HepG2 (cell line): ENCODE data around the gene PRKAR1A. TPM values are rescaled to one million over a fixed set of nuclear protein-coding genes. Genes with fewer than 3 reads are reported as not detected.

Experiments
- DPF2 ChIP-seq: sonication (generic); formaldehyde crosslinking; IDR thresholded peaks from 2 replicates; pipeline ENCODE4 v1.4.0; 2020; ENCODE audit warnings: mild to moderate bottlenecking, low read depth, missing genetic modification reagents, borderline replicate concordance
- GFI1 ChIP-seq: sonication (generic); formaldehyde crosslinking; IDR thresholded peaks from 2 replicates; pipeline ENCODE4 v1.5.0; 2020; ENCODE audit warnings: missing genetic modification reagents, mild to moderate bottlenecking, borderline replicate concordance
- HIVEP1 ChIP-seq: sonication (generic); formaldehyde crosslinking; IDR thresholded peaks from 2 replicates; pipeline ENCODE4 v1.4.0; 2020; ENCODE audit warnings: mild to moderate bottlenecking, missing genetic modification reagents
- JUNB ChIP-seq: sonication (generic); formaldehyde crosslinking; IDR thresholded peaks from 2 replicates; pipeline ENCODE4 v1.8.0; 2022; ENCODE audit warnings: missing genetic modification reagents, mild to moderate bottlenecking, borderline replicate concordance
- MAFF ChIP-seq: IDR thresholded peaks from 2 replicates; pipeline ENCODE4 v1.6.1; 2011; ENCODE audit warnings: low read depth, low read length, improper control_type of control experiment
- NAIF1 ChIP-seq: sonication (generic); formaldehyde crosslinking; IDR thresholded peaks from 2 replicates; pipeline ENCODE4 v1.5.0; 2020; ENCODE audit warnings: mild to moderate bottlenecking, missing genetic modification reagents, borderline replicate concordance
- NFRKB ChIP-seq: fragments of 450-650 bp; IDR thresholded peaks from 2 replicates; pipeline ENCODE4 v1.6.1; 2017
- NR1H2 ChIP-seq: sonication (generic); formaldehyde crosslinking; IDR thresholded peaks from 2 replicates; pipeline ENCODE4 v1.8.1; 2022; ENCODE audit warnings: low read depth, missing genetic modification reagents, borderline replicate concordance
- PHF21A ChIP-seq: sonication (generic); formaldehyde crosslinking; IDR thresholded peaks from 2 replicates; pipeline ENCODE4 v1.5.0; 2020; ENCODE audit warnings: mild to moderate bottlenecking, missing genetic modification reagents
- RBM39 ChIP-seq: fragments of 200-400 bp; formaldehyde crosslinking; IDR thresholded peaks from one replicate; pipeline ENCODE4 v1.6.1; 2018; ENCODE audit warnings: antibody characterized with exemption, mild to moderate bottlenecking, low read depth, low read length; ENCODE audit not compliant: poor library complexity, severe bottlenecking
- SNRNP70 ChIP-seq: fragments of 200-400 bp; formaldehyde crosslinking; IDR thresholded peaks from 2 replicates; pipeline ENCODE4 v1.6.1; 2017; ENCODE audit warnings: mild to moderate bottlenecking, low read depth, low read length, moderate library complexity
- TEAD3 ChIP-seq: optimal IDR thresholded peaks from 2 replicates; pipeline ENCODE3; 2016; ENCODE audit warnings: borderline replicate concordance
- THYN1 ChIP-seq: sonication (generic); formaldehyde crosslinking; IDR thresholded peaks from 2 replicates; pipeline ENCODE4 v1.8.1; 2023; ENCODE audit warnings: low read depth, mild to moderate bottlenecking, moderate library complexity, missing genetic modification reagents, borderline replicate concordance
- ZNF224 ChIP-seq: sonication (generic); formaldehyde crosslinking; IDR thresholded peaks from 2 replicates; pipeline ENCODE4 v1.5.0; 2020; ENCODE audit warnings: mild to moderate bottlenecking, missing genetic modification reagents
- ZNF232 ChIP-seq: sonication (generic); formaldehyde crosslinking; IDR thresholded peaks from 2 replicates; pipeline ENCODE4 v1.4.0; 2020; ENCODE audit warnings: missing genetic modification reagents, borderline replicate concordance
- ZNF235 ChIP-seq: sonication (generic); formaldehyde crosslinking; IDR thresholded peaks from 2 replicates; pipeline ENCODE4 v1.8.1; 2023; ENCODE audit warnings: mild to moderate bottlenecking, missing genetic modification reagents, borderline replicate concordance
- ZNF263 ChIP-seq: sonication (generic); formaldehyde crosslinking; IDR thresholded peaks from 2 replicates; pipeline ENCODE4 v1.4.0; 2020; ENCODE audit warnings: missing genetic modification reagents
- ZNF329 ChIP-seq: sonication (generic); formaldehyde crosslinking; IDR thresholded peaks from 2 replicates; pipeline ENCODE4 v1.9.0; 2021; ENCODE audit warnings: low read depth, mild to moderate bottlenecking, missing genetic modification reagents
- ZNF75D ChIP-seq: sonication (generic); formaldehyde crosslinking; IDR thresholded peaks from 2 replicates; pipeline ENCODE4 v1.8.1; 2023; ENCODE audit warnings: missing genetic modification reagents, mild to moderate bottlenecking, borderline replicate concordance
- ZNF790 ChIP-seq: sonication (generic); formaldehyde crosslinking; IDR thresholded peaks from 2 replicates; pipeline ENCODE4 v1.8.0; 2022; ENCODE audit warnings: missing genetic modification reagents, mild to moderate bottlenecking, borderline replicate concordance
- ZNF816 ChIP-seq: sonication (generic); formaldehyde crosslinking; IDR thresholded peaks from 2 replicates; pipeline ENCODE4 v1.8.0; 2022; ENCODE audit warnings: missing genetic modification reagents, mild to moderate bottlenecking, borderline replicate concordance
- ZSCAN31 ChIP-seq: sonication (generic); formaldehyde crosslinking; IDR thresholded peaks from 2 replicates; pipeline ENCODE4 v1.5.0; 2020; ENCODE audit warnings: low read depth, mild to moderate bottlenecking, missing genetic modification reagents
- polyA plus RNA-seq, 8 experiments: library from polyadenylated mRNA; depleted of rRNA in 3 of 8; stranded (reverse) in 7 of 8; unstranded in 1 of 8; fragments of >200 nt; fragmentation: Illumina TruSeq in 4 of 8; extraction: Trizol in 4 of 8; gene quantifications; 2 replicates each; pipeline versions ENCODE4 v1.2.1 to v1.2.3, GENCODE V29; 2011 to 2016; ENCODE audit warnings: low read depth in 4 of 8, missing spikeins in 1 of 8, mixed read lengths in 1 of 8; ENCODE audit not compliant: insufficient read depth in 1 of 8
- total RNA-seq, 5 experiments: library from RNA; depleted of rRNA; stranded (reverse); fragments of >200 nt; fragmentation: Illumina TruSeq; extraction: Trizol; gene quantifications; 2 replicates each; pipeline ENCODE4 v1.2.3, GENCODE V29; 2016; ENCODE audit warnings: low read depth in 1 of 5
- TF ChIP-seq, protein P1 (sequence below): sonication (generic); formaldehyde crosslinking; IDR thresholded peaks from 2 replicates; pipeline ENCODE4 v1.9.0; 2021; ENCODE audit warnings: missing genetic modification reagents, borderline replicate concordance
- TF ChIP-seq, protein P2 (sequence below): IDR thresholded peaks from 2 replicates; pipeline ENCODE4 v1.6.1; 2016; ENCODE audit warnings: control low read depth
- TF ChIP-seq, protein P3 (sequence below): sonication (generic); formaldehyde crosslinking; IDR thresholded peaks from 2 replicates; pipeline ENCODE4 v1.5.0; 2020; ENCODE audit warnings: mild to moderate bottlenecking, missing genetic modification reagents

The PRKAR1A gene
- total and polyA plus RNA-seq, 2 of the 13 experiments (the other 11 are each of a cell fraction or from before 2014, with no cell fraction given), result 265 to 266 TPM

DNA sequence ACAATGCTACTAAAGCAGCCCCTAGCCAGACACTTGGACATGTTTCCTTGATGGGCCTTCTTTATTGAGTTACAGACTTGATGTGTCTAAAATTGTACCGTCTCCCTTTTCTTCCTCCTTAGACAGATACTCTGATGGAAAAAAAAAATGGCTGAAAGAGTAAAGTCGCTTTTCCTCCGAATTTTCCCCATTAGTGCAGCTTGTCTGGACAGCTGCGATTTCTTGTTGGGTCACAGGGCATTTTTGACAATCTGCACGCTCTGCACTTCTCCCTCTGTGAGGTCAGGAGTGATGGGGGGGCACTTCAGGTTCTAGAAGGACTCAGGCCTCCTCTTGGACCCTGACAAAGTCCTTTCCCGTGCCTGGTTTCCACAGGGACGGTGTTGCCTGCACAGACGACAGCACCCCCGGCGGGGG, 968 bp upstream of the PRKAR1A start (continued):
- TF ChIP-seq, protein P1, sequence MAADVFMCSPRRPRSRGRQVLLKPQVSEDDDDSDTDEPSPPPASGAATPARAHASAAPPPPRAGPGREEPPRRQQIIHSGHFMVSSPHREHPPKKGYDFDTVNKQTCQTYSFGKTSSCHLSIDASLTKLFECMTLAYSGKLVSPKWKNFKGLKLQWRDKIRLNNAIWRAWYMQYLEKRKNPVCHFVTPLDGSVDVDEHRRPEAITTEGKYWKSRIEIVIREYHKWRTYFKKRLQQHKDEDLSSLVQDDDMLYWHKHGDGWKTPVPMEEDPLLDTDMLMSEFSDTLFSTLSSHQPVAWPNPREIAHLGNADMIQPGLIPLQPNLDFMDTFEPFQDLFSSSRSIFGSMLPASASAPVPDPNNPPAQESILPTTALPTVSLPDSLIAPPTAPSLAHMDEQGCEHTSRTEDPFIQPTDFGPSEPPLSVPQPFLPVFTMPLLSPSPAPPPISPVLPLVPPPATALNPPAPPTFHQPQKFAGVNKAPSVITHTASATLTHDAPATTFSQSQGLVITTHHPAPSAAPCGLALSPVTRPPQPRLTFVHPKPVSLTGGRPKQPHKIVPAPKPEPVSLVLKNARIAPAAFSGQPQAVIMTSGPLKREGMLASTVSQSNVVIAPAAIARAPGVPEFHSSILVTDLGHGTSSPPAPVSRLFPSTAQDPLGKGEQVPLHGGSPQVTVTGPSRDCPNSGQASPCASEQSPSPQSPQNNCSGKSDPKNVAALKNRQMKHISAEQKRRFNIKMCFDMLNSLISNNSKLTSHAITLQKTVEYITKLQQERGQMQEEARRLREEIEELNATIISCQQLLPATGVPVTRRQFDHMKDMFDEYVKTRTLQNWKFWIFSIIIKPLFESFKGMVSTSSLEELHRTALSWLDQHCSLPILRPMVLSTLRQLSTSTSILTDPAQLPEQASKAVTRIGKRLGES (CRISPR knock-in tag), result no peak
- TF ChIP-seq NFRKB (no peak), PHF21A (CRISPR knock-in tag) (peak; percentile 28; the same call in 1 of the 2 replicates), THYN1 (CRISPR knock-in tag) (no peak), JUNB (CRISPR knock-in tag) (no peak), DPF2 (CRISPR knock-in tag) (no peak), RBM39 (no peak), ZNF263 (CRISPR knock-in tag) (no peak), NR1H2 (CRISPR knock-in tag) (no peak), ZNF224 (CRISPR knock-in tag) (no peak), MAFF (no peak), ZSCAN31 (CRISPR knock-in tag) (no peak), ZNF790 (CRISPR knock-in tag) (no peak), SNRNP70 (no peak), HIVEP1 (no peak), GFI1 (CRISPR knock-in tag) (0 out of 2 replicates have a peak, but pooled peaks have one; percentile 4), ZNF235 (no peak), TEAD3 (CRISPR knock-in tag) (no peak), ZNF816 (CRISPR knock-in tag) (0 out of 2 replicates have a peak, but pooled peaks have one; percentile 76), ZNF232 (CRISPR knock-in tag) (no peak), NAIF1 (CRISPR knock-in tag) (no peak), ZNF329 (CRISPR knock-in tag) (no peak), ZNF75D (no peak)
- TF ChIP-seq, protein P2, sequence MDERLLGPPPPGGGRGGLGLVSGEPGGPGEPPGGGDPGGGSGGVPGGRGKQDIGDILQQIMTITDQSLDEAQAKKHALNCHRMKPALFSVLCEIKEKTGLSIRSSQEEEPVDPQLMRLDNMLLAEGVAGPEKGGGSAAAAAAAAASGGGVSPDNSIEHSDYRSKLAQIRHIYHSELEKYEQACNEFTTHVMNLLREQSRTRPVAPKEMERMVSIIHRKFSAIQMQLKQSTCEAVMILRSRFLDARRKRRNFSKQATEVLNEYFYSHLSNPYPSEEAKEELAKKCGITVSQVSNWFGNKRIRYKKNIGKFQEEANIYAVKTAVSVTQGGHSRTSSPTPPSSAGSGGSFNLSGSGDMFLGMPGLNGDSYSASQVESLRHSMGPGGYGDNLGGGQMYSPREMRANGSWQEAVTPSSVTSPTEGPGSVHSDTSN, result no peak
- TF ChIP-seq, protein P3, sequence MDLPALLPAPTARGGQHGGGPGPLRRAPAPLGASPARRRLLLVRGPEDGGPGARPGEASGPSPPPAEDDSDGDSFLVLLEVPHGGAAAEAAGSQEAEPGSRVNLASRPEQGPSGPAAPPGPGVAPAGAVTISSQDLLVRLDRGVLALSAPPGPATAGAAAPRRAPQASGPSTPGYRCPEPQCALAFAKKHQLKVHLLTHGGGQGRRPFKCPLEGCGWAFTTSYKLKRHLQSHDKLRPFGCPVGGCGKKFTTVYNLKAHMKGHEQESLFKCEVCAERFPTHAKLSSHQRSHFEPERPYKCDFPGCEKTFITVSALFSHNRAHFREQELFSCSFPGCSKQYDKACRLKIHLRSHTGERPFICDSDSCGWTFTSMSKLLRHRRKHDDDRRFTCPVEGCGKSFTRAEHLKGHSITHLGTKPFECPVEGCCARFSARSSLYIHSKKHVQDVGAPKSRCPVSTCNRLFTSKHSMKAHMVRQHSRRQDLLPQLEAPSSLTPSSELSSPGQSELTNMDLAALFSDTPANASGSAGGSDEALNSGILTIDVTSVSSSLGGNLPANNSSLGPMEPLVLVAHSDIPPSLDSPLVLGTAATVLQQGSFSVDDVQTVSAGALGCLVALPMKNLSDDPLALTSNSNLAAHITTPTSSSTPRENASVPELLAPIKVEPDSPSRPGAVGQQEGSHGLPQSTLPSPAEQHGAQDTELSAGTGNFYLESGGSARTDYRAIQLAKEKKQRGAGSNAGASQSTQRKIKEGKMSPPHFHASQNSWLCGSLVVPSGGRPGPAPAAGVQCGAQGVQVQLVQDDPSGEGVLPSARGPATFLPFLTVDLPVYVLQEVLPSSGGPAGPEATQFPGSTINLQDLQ (CRISPR knock-in tag), result no peak
- TF ChIP-seq, all 625 proteins: peak for 52
